Esophagus squamous epithelium (tissue), 5 donors: ENCODE data around the gene IP6K3. TPM values are rescaled to one million over a fixed set of nuclear protein-coding genes. Genes with fewer than 3 reads are reported as not detected.
A peak's percentile ranks its signal among the peaks of the same experiment; 100 is the strongest.

Source experiments
- DNase-seq: peaks from one replicate; lab custom pipeline; 2025; lab: John Stamatoyannopoulos, UW
- H3K27ac ChIP-seq, 4 donors: fragments of 200-600 bp; sonication (generic); one replicate each; pipeline ENCODE4 v1.5.1; 2016 to 2019; ENCODE audit warnings: mild to moderate bottlenecking in 1 of 4
- H3K27me3 ChIP-seq, 4 donors: fragments of 200-600 bp; sonication (generic); 1 replicate in 3 of 4; 2 replicates in 1 of 4; pipeline versions ENCODE4 v1.5.1 to v1.6.0; 2017 to 2021; ENCODE audit warnings: antibody characterized with exemption in 1 of 4
- H3K36me3 ChIP-seq, 3 donors: fragments of 200-600 bp; sonication (generic); one replicate each; pipeline ENCODE4 v1.5.1; 2016 to 2019
- H3K4me1 ChIP-seq, 3 donors: fragments of 200-600 bp; sonication (generic); one replicate each; pipeline ENCODE4 v1.5.1; 2017 to 2019
- H3K4me3 ChIP-seq, 4 donors: fragments of 200-600 bp; sonication (generic); 1 replicate in 3 of 4; 2 replicates in 1 of 4; pipeline ENCODE4 v1.5.1; 2016 to 2019; ENCODE audit warnings: mild to moderate bottlenecking in 2 of 4, moderate library complexity in 1 of 4
- H3K9me3 ChIP-seq, 3 donors: fragments of 200-600 bp; sonication (generic); one replicate each; pipeline ENCODE4 v1.5.1; 2016 to 2019
- CTCF ChIP-seq, 6 experiments: fragments of 450-650 bp in 4 of 6; fragments of 200-600 bp in 2 of 6; sonication (generic) in 2 of 6; IDR thresholded peaks; one replicate each; pipeline ENCODE4 v1.5.1; 2016 to 2019; ENCODE audit warnings: antibody characterized with exemption in 6 of 6, mild to moderate bottlenecking in 4 of 6, moderate library complexity in 4 of 6
- POLR2A ChIP-seq, 4 donors: fragments of 450-650 bp; IDR thresholded peaks; one replicate each; pipeline ENCODE4 v1.6.1; 2017; ENCODE audit warnings: antibody characterized with exemption in 4 of 4, mild to moderate bottlenecking in 4 of 4, moderate library complexity in 3 of 4
- WGBS, 2 donors: methylation state at CpG; one replicate each; pipeline ENCODE4 v1.1.5; 2018; 5-methylcytosine and 5-hydroxymethylcytosine counted together
- intact Hi-C: fragments of 100-400 bp; cut with DNase I; formaldehyde crosslinking; loops from one replicate; pipeline ENCODE4 v1.15.0; 2022
- total RNA-seq, 4 donors: library from RNA; depleted of rRNA; stranded (reverse); fragments of >200 nt; gene quantifications; one replicate each; pipeline ENCODE4 v1.1.0, GENCODE V29; 2016
- donor health status: DM: yes; HTN: yes; CAD: no.

IP6K3 gene
- total RNA-seq, 4 donors from 2014 or later, result 0.75 to 5.5 (median 1.7) TPM; not detected in 1

- TF ChIP-seq CTCF (IDR thresholded peaks at IDR 0.05), result no peak
- no peak for TF ChIP-seq POLR2A (IDR thresholded peaks at IDR 0.05)
- DNase-seq, result no peak
- H3K9me3 ChIP-seq, result no peaks in the 10 kb centered on the region
- WGBS, 2 donors, result 87% methylated on average over 7 to 9 of the region's 9 CpGs
- peak overlapping the region in 1 of 4 donors; percentile 12 for H3K27ac ChIP-seq
- H3K27me3 ChIP-seq, result no peaks in the 10 kb centered on the region
- H3K4me3 ChIP-seq, result no peak overlapping the region
- peaks cover 6 to 29% (median 10%) of the 10 kb centered on the region in 3 donors for H3K4me1 ChIP-seq
- peaks cover 0 to 30% (median 0%) of the 10 kb centered on the region in 3 donors for H3K36me3 ChIP-seq
- intact Hi-C loops, result no loop called here
Observed at GRCh38 chr6:33705268-33705885, 41.3 kb downstream of the IP6K3 start.

GRCh38 chr6:33704215-33705066 lies 42.3 kb downstream of the IP6K3 start:
- no peak for DNase-seq
- H3K27ac ChIP-seq, result peak overlapping the region in 3 of 4 donors; percentile 52 to 65 (median 53)
- WGBS, 2 donors, result 91 to 92% methylated on average over 10 to 11 of the region's 11 CpGs

GRCh38 chr6:33702345-33702977 lies 44.2 kb downstream of the IP6K3 start:
- Histone ChIP-seq H3K4me3 (no peak overlapping the region), H3K4me1 (peaks cover 8 to 37% (median 29%) of the 10 kb centered on the region in 3 donors), H3K36me3 (peaks cover 0 to 21% (median 3%) of the 10 kb centered on the region in 3 donors), H3K9me3 (no peaks in the 10 kb centered on the region), H3K27me3 (no peaks in the 10 kb centered on the region), H3K27ac (no peak overlapping the region)
- intact Hi-C loops, result loop anchor here (5.0 kb wide), 1 partner anchor 115 kb away; no protein-coding TSS in a partner anchor
- TF ChIP-seq POLR2A (IDR thresholded peaks at IDR 0.05) (no peak), CTCF (IDR thresholded peaks at IDR 0.05) (peak in 5 of 6 experiments; percentile 27 to 73 (median 46))
- DNase-seq, result no peak
- WGBS, 2 donors, result 50 to 69% methylated on average over 1 of the region's 1 CpG

More at GRCh38 chr6:33704215-33705066, 42.3 kb downstream of the IP6K3 start:
- H3K9me3 ChIP-seq, result no peaks in the 10 kb centered on the region
- intact Hi-C loops, result loop anchor here (5.0 kb wide), 1 partner anchor 117 kb away; no protein-coding TSS in a partner anchor
- TF ChIP-seq POLR2A (IDR thresholded peaks at IDR 0.05), result no peak
- TF ChIP-seq CTCF (IDR thresholded peaks at IDR 0.05), result no peak
- H3K36me3 ChIP-seq, result peaks cover 0 to 28% (median 0%) of the 10 kb centered on the region in 3 donors
- H3K4me1 ChIP-seq, result peaks cover 8 to 29% (median 13%) of the 10 kb centered on the region in 3 donors
- H3K4me3 ChIP-seq, result no peak overlapping the region
- no peaks in the 10 kb centered on the region for H3K27me3 ChIP-seq

DNA sequence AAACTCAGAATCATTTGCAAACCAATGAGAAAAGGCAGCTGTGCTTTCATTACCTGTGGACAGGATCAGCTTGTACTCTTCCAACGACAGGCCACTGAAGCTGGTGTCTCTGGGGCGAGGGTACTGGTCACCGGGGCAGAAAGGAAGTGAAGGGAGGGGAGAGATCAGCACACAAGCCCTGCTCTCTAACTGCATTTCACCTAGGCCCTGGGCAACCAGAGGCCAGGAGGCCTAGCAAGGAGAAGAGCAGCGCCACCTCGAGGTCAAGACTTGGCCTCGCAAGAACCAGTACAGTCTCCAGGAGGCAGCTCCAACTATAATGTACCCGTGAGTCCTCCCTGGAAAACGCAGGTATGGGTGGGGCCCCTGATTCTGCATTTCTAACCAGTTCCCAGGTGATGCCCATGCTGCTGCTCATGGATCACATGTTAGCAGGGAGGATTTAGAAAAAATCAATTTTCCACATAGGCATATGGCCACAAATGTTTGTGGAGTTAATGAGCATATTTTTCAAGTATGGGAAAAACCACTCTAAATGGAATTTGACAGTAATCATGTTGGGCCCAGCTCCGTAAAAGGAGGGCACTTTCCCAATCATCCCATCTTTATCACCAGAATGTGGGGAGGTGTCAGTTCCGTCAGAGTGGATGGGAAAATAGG lies 46.2 kb downstream of the IP6K3 start:
- no peaks in the 10 kb centered on the region for H3K9me3 ChIP-seq
- intact Hi-C loops, result loop anchor here (5.0 kb wide), 1 partner anchor 113 kb away; no protein-coding TSS in a partner anchor
- H3K27me3 ChIP-seq, result no peaks in the 10 kb centered on the region
- H3K4me1 ChIP-seq, result peaks cover 20 to 56% (median 48%) of the 10 kb centered on the region in 3 donors
- peak overlapping the region; percentile 35 to 74 (median 56) for H3K27ac ChIP-seq
- H3K36me3 ChIP-seq, result peaks cover 0 to 34% (median 3%) of the 10 kb centered on the region in 3 donors
- H3K4me3 ChIP-seq, result no peak overlapping the region
- 35 to 47% methylated on average over 7 to 10 of the region's 10 CpGs for WGBS, 2 donors
- TF ChIP-seq CTCF (IDR thresholded peaks at IDR 0.05) (peak in 5 of 6 experiments; percentile 67 to 88 (median 76)), POLR2A (IDR thresholded peaks at IDR 0.05) (no peak)
- no peak for DNase-seq
